OCI-LY7 (cell line): ENCODE results near the gene KCNA1.

Experiments used
- CTCF ChIP-seq: fragments of 200-600 bp; sonication (generic); conservative IDR thresholded peaks from 2 replicates; pipeline ENCODE4 v1.5.1; 2014; ENCODE audit warnings: mild to moderate bottlenecking, antibody characterized with exemption, low read length, moderate library complexity, mixed read lengths
- EZH2phosphoT487 ChIP-seq: fragments of 200-600 bp; sonication (generic); IDR thresholded peaks from 2 replicates; pipeline ENCODE4 v1.6.1; 2018; ENCODE audit warnings: low read depth, borderline replicate concordance, mild to moderate bottlenecking, mixed run types, antibody characterized with exemption, low read length, moderate library complexity, mixed read lengths

GRCh38 chr12:4960547-4960946 lies 50.8 kb downstream of the KCNA1 start:
- TF ChIP-seq CTCF (no peak), EZH2phosphoT487 (no peak)
